C1 segment of cervical spinal cord (tissue), 14 donors: ENCODE results near the gene HTR5A.

ENCODE experiments used
- DNase-seq, 14 donors: peaks; one replicate each; lab custom pipeline; 2025; lab: John Stamatoyannopoulos, UW

The HTR5A gene

GRCh38 chr7:155090684-155091083 is 20.6 kb downstream of the HTR5A start:
- DNase-seq = no peak

DNA sequence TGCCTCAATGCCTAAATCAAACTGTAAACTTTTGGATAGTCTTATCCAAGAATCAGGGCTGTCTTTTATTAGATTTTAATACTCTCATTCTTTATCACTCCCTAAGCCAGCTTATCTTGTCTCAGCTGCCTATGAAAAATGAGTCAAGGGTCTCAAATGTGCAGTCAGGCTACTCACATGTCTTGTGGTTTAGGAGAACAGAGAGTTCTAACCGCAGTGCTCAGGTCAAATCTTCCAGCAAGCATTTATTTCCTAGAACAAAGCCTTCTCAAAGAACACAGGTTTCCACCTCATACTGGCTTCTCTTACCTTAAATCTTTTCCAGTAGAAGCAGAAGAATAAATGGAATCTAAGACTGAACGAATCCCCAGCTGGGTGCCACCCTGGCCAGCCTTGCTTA is 23.5 kb downstream of the HTR5A start:
- DNase-seq = no peak

DNA sequence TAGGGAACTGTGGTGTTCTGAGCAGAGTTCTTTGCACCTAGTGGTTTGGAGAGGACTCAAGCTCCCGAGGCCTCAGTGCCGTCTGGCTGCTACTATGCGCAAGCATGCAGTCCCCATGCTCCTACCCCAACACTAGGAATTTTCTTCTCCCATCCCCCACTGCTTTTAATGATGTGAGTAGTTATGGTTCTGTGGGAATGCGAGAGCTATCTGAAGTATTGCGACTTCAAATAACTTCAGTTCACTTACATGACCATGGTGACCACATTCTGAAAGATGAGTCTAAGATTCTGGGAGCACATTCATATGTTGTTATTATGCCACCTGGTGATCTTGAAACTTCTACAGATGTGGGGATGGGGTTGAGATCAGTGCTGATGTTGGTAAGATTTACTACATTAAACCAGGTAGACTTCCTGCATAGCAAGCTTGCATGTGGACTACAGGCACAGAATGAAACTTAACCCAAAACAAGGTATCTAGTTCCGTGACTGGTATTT is 24.6 kb downstream of the HTR5A start:
- DNase-seq = no peak

DNA sequence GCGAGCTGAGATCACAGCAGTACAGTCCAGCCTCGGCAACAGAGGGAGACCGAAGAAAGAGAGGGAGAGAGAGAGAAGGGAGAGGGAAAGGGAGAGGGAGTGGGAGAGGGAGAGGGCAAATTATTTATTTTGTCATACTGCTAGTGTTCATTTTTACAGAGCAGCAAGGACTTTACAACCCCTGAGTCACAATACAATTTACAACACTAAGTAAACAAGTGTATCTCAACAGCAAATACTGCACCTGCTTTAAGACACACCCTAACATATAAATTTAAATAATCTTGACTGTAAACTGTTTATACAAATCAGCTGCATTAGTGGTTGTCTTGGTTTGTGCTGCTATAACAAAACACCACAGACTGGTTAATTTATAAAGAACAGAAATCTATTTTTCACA is 27.2 kb downstream of the HTR5A start:
- DNase-seq = no peak

GRCh38 chr7:155103839-155104238 is 33.7 kb downstream of the HTR5A start:
- DNase-seq = no peak

DNA sequence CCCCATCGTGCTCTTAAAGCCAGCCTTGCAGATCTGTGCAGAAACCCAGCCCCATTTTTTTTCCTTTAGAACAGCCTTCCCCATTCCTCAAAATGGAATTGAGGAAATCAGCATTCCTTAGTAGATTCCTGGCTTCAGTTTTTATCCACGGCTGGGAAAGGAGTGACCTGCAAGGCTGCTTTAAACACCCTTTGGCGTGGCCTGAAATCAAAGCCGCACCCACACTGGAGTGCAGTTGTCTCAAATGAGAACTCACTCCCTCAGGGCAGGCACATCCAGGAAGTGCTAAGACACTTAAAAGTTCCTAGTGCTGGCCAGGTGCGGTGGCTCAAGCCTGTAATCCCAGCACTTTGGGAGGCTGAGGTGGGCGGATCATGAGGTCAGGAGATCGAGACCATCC is 34.8 kb downstream of the HTR5A start:
- no peak for DNase-seq

GRCh38 chr7:155106356-155106755 is 36.2 kb downstream of the HTR5A start:
- DNase-seq = peak in 1 of 14 donors; percentile 66

DNA sequence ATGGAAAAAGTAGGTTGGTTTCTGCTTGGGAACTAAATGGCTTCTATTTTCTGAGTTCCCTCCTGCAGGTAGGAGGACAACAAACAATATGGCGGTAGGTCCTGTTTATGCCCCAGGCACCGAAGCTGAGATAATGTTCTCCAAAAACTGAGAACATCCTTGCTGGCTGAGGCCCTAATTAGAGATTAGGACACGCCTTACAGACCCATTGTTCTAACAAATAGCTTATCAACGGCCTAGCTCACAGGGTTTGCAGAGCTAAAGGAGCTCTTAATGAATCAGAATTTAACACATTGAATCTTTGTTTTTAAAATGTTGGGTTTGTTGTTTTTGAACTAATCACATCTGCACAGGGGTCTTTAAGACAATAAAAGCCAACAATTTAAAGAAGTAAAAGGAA is 37.0 kb downstream of the HTR5A start:
- peak in 1 of 14 donors; percentile 18 for DNase-seq

DNA sequence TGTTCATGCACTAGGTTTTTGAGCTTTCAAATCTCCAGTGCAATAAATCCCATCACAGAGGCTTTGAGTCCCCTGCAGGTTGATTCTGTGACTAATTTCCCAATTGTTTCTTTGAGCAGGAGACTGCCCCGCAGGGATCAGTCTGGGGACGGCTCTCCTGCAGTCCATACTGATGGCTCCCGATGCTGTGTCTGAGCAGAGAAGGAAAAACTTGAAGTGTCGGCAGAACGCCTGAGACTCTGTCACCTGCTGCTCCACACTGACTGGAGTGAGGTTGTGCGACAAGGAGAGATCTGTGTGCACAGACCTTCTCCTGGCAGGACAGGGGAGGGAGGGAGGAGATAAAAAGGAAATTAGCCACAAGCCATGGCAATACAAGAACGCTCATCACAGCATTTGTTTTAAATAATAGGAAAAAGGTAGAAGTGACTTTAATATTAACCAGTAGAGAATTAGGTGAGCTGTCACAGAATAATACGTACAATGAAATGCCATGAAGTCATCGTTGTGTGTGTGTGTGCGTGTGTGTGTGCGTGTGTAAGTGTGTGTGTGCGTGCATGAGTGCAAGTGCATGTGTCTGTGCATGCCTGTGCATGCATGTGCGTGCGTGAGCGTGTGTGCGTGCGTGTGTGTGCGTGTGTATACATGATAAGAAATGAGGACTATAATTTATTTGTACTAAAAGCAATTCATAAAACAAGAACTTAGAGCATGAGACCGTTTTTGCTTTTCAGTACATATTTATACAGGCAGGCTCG is 38.2 kb downstream of the HTR5A start:
- peak in 1 of 14 donors; percentile 54 for DNase-seq

- peak in 1 of 14 donors; percentile 38 for DNase-seq
These were observed 39.0 kb downstream of the HTR5A start for GRCh38 chr7:155109121-155109520.

- no peak for DNase-seq
These were observed 45.2 kb downstream of the HTR5A start for GRCh38 chr7:155115288-155115687.

DNA sequence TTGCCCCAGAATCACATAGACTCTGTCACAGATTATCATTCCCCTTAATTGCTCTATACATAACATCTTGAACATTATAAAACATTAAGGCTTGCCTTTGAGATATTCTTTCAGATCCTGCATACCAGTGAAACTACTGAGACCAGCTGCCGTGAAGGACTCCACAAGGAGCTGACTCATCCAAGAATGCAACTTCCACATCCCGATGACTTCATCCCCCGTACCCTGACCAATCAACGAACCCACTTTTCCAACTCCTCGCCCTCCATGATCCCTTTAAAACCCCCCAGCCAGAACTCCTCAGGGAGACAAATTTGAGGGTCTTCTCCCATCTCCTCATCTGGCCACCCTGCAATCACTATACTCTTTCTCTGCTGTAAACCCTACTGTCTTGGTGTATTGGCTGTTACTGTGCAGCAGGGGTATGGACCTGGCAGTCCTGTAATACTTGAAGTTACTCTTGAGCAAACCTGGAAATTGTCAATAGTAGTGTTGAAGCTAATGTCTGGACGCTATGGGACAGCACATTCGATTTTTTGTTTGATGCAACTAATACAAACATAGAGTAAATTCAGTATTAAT is 49.8 kb downstream of the HTR5A start:
- no peak for DNase-seq

DNA sequence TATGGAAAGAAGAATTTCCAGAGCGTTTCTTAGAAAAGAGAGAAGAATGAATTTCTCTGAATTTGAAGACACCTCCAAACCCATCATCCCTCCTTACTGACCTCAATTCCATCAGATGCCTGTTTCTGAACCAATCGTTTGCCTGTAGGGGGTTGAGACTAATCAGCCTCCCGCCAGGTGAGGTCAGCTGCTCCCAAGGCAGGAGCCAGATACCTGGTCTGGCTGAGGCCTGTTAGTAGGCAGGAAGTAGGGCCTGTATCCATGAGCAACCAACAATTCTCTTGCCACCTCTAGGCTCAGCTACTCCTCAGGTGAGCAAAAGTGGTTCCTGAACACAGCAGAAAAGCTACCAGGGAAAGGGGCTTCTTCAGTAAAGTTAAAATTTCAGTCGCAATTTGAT is 50.3 kb downstream of the HTR5A start:
- no peak for DNase-seq

DNA sequence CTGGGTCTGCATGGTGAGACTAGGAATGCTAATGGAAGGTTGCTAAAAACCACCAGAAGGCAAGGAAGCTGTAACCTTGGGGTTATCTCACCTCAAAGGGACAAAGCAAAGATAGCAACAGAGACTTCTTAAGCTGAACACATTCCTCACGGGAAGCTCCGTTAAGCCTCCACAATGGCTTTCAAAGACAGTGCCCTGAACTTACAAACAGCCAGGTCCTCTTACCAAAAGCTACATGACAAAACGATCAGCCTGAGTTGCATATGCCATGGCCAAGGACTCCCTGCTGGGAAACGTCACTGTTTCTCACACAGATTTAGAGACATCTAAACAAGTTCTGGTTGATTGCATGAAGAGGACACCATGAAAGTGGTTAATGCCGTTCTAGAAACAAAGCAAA is 52.7 kb downstream of the HTR5A start:
- no peak for DNase-seq

- DNase-seq = no peak
These were observed 53.3 kb downstream of the HTR5A start for GRCh38 chr7:155123413-155123812.

- DNase-seq = no peak
These were observed 54.6 kb downstream of the HTR5A start for GRCh38 chr7:155124706-155125105.

DNA sequence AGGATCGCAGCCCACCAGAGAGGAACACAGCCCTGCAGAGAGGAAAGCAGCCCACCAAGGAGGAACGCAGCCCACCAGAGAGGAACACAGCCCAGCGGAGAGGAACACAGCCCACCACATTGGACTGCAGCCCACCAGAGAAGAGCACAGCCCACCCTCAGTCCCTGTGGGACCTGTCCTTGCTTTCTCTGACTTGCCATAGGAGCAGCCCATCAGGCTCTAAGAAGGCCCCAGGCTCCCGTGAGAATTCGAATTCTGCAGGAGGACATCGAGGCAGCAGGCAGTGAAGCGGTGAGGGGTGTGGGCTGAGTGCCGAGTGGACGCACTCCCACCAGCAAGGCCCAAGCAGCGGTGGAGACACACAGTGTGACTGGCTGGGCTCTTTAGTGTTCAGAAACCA is 59.1 kb downstream of the HTR5A start:
- no peak for DNase-seq

DNA sequence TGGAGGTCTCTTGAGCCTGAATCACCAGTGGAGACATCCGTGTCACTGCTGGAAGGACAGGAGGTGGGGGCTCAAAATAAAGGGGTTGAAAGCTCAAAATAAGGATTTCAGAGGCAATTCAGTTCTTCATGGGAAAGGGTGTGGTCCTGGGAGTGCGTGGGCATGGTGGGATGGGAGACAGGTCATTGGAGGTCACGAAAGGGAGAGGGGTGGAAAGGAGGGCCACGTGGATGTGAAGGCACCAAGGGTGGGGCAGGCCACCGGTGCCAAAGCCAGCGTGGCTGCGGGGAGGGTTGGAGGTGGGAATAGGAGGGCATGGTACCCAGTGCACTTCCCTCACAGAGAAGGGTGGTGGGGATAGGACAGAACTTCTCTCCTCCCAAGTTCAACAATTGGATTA is 59.7 kb downstream of the HTR5A start:
- DNase-seq = no peak

- no peak for DNase-seq
These were observed 60.4 kb downstream of the HTR5A start for GRCh38 chr7:155130493-155130892.

DNA sequence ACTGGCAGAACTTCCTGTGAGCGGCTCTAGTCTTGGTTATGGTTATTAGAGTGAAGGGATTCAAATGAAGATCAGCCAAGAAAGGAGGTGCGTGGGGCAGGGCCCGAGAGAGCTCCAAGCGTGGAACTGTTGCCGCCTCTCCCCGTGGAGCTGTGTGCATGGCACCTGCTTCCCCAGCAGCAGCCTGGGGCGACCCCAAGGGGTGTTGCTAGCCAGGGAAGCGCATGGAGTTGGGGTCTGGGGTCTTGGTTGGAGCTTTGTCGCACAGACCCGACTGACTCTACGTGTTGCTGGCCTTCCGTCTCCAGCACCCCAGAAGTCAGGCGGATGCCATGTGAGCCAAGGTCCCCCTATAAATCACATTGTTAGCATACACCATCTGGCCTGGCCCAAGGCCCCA is 61.0 kb downstream of the HTR5A start:
- no peak for DNase-seq

DNA sequence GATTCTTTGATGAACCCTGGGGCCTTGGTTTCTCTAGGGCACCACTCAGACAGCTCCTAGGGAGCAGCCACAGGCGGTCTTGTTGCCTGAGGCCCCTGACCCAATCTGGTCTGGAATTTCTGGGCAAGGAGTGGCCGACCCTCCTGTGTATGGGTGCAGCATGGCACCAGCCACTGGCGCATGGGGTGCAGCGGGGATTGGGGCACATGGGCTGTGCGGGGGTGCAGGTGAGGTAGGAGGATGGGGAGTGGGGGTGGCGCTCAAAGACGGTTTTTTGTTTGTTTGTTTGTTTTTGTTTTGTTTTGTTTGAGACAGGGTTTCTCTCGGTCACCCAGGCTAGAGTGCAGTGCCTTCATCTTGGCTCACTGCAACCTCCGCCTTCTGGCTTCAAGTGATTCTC is 62.3 kb downstream of the HTR5A start:
- DNase-seq = no peak

- no peak for DNase-seq
These were observed 66.6 kb downstream of the HTR5A start for GRCh38 chr7:155136619-155137243.
